ENCODE results near the gene FER. TPM values are rescaled to one million over a fixed set of nuclear protein-coding genes. Genes with fewer than 3 reads are reported as not detected.

FER gene
- total RNA-seq, 1 experiment from 2014 or later: 16.4 TPM

GRCh38 chr5:108930107-108930506 is 182.4 kb downstream of the FER start:
- TF ChIP-seq CTCF (conservative IDR thresholded peaks at IDR 0.05; ENCODE audit: low read depth, low read length) (no peak), EZH2 (IDR thresholded peaks at IDR 0.05; ENCODE audit: borderline replicate concordance, low read depth, low read length, poor library complexity, severe bottlenecking) (no peak)
- no peak for DNase-seq (ENCODE audit: low spot score)
- no peaks in the 10 kb centered on the region for H3K36me3 ChIP-seq (ENCODE audit: insufficient read depth, low read length, poor library complexity, severe bottlenecking)
- POLR2A ChIA-PET (ENCODE audit: low non-redundant PET): no interaction called here
- H3K4me3 ChIP-seq (ENCODE audit: low read depth, low read length, poor library complexity, severe bottlenecking): no peak overlapping the region
- CTCF ChIA-PET: no interaction called here
- intact Hi-C loops (cut with micrococcal nuclease; ENCODE audit: unreplicated experiment): no loop called here
- no peak overlapping the region for H3K27ac ChIP-seq (ENCODE audit: low read depth, low read length, poor library complexity, severe bottlenecking)
- no peaks in the 10 kb centered on the region for H3K4me1 ChIP-seq (ENCODE audit: insufficient read depth, low read length, poor library complexity, severe bottlenecking)
- BruUV-seq (replicated peaks): no TSS peak
- no peaks in the 10 kb centered on the region for H3K9me3 ChIP-seq (ENCODE audit: low read depth, low read length, poor library complexity, severe bottlenecking)
- no peaks in the 10 kb centered on the region for H3K27me3 ChIP-seq (replicated peaks; ENCODE audit: insufficient read depth, low read depth, low read length, poor library complexity)

- BruUV-seq (replicated peaks): no TSS peak
- no peak overlapping the region for H3K4me3 ChIP-seq (ENCODE audit: low read depth, low read length, poor library complexity, severe bottlenecking)
- ChIA-PET CTCF (no interaction called here), POLR2A (ENCODE audit: low non-redundant PET) (no interaction called here)
- no peaks in the 10 kb centered on the region for H3K27me3 ChIP-seq (replicated peaks; ENCODE audit: insufficient read depth, low read depth, low read length, poor library complexity)
- TF ChIP-seq CTCF (conservative IDR thresholded peaks at IDR 0.05; ENCODE audit: low read depth, low read length) (no peak), EZH2 (IDR thresholded peaks at IDR 0.05; ENCODE audit: borderline replicate concordance, low read depth, low read length, poor library complexity, severe bottlenecking) (no peak)
- no peaks in the 10 kb centered on the region for H3K36me3 ChIP-seq (ENCODE audit: insufficient read depth, low read length, poor library complexity, severe bottlenecking)
- no peak overlapping the region for H3K27ac ChIP-seq (ENCODE audit: low read depth, low read length, poor library complexity, severe bottlenecking)
- no peaks in the 10 kb centered on the region for H3K9me3 ChIP-seq (ENCODE audit: low read depth, low read length, poor library complexity, severe bottlenecking)
- intact Hi-C loops (cut with micrococcal nuclease; ENCODE audit: unreplicated experiment): no loop called here
- H3K4me1 ChIP-seq (ENCODE audit: insufficient read depth, low read length, poor library complexity, severe bottlenecking): no peaks in the 10 kb centered on the region
- no peak for DNase-seq (ENCODE audit: low spot score)
Observed at GRCh38 chr5:108935611-108936010, 187.9 kb downstream of the FER start.

- intact Hi-C loops (cut with micrococcal nuclease; ENCODE audit: unreplicated experiment): no loop called here
- Histone ChIP-seq H3K27ac (ENCODE audit: low read depth, low read length, poor library complexity, severe bottlenecking) (no peak overlapping the region), H3K36me3 (ENCODE audit: insufficient read depth, low read length, poor library complexity, severe bottlenecking) (no peaks in the 10 kb centered on the region), H3K4me1 (ENCODE audit: insufficient read depth, low read length, poor library complexity, severe bottlenecking) (peaks cover 5% of the 10 kb centered on the region), H3K27me3 (replicated peaks; ENCODE audit: insufficient read depth, low read depth, low read length, poor library complexity) (no peaks in the 10 kb centered on the region), H3K4me3 (ENCODE audit: low read depth, low read length, poor library complexity, severe bottlenecking) (no peak overlapping the region), H3K9me3 (ENCODE audit: low read depth, low read length, poor library complexity, severe bottlenecking) (no peaks in the 10 kb centered on the region)
- no peak for DNase-seq (ENCODE audit: low spot score)
- no peak for TF ChIP-seq EZH2 (IDR thresholded peaks at IDR 0.05; ENCODE audit: borderline replicate concordance, low read depth, low read length, poor library complexity, severe bottlenecking)
- no peak for TF ChIP-seq CTCF (conservative IDR thresholded peaks at IDR 0.05; ENCODE audit: low read depth, low read length)
- ChIA-PET POLR2A (ENCODE audit: low non-redundant PET) (no interaction called here), CTCF (no interaction called here)
- no TSS peak for BruUV-seq (replicated peaks)
Observed at GRCh38 chr5:108937221-108937620, 189.5 kb downstream of the FER start.

All from A673 (cell line).